ENCODE measurements around the gene HMGA1.

Gene HMGA1

DNA sequence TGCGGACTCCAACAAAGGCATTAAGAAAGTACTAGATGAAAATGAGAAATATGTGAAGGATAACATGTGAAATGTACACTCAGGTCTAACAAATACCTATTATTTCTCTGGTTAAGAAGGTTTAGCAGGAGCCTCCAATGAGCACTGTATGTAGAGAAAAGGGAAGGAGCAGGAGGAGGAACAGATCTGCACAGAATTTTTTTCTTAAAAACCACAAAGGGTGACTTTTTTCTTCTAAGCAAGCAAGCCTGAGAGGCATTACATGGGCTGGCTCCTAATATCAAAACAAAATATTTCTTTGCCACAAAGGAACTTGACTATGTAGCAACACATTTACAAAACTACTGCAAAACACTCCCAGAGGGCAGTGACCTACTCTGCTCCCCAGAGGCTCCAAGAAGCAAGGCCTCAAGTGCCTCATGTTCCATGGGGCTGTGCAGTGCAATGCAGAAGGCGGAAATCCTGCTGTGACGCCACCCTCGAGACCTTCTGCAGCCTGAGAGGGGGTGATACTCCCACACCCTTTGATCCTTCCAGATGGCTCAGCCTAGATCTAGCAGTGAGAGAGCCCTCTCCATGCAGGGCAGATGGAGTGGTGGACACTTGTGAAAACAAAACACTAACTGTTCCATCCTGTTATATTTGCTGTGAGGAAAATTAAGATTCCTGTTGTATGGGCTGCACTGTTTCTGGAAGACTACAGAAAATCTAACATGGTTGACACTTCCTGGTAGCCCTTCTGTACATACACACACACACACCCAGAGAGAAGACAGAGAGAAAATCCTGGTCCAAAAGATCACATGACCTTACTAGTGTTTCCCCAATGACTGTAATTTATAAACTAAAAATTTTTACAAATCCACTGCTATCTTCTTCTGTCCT is 48.1 kb downstream of the HMGA1 start:
- Histone ChIP-seq H3K27me3 (ENCODE audit: control insufficient read depth, insufficient read depth, low read length) (no peaks in the 10 kb centered on the region), H3K27ac (no peak overlapping the region), H3K9ac (no peak overlapping the region), H3K4me1 (no peaks in the 10 kb centered on the region), H3K4me2 (ENCODE audit: low read length) (no peak overlapping the region), H3K79me2 (no peaks in the 10 kb centered on the region), H3K9me3 (ENCODE audit: control insufficient read depth, low read length) (no peaks in the 10 kb centered on the region), H2AFZ (no peak overlapping the region), H3K36me3 (ENCODE audit: control insufficient read depth, insufficient read depth, low read length) (no peaks in the 10 kb centered on the region), H3K4me3 (ENCODE audit: low read depth, low read length) (no peak overlapping the region)
- TF ChIP-seq, protein P1, sequence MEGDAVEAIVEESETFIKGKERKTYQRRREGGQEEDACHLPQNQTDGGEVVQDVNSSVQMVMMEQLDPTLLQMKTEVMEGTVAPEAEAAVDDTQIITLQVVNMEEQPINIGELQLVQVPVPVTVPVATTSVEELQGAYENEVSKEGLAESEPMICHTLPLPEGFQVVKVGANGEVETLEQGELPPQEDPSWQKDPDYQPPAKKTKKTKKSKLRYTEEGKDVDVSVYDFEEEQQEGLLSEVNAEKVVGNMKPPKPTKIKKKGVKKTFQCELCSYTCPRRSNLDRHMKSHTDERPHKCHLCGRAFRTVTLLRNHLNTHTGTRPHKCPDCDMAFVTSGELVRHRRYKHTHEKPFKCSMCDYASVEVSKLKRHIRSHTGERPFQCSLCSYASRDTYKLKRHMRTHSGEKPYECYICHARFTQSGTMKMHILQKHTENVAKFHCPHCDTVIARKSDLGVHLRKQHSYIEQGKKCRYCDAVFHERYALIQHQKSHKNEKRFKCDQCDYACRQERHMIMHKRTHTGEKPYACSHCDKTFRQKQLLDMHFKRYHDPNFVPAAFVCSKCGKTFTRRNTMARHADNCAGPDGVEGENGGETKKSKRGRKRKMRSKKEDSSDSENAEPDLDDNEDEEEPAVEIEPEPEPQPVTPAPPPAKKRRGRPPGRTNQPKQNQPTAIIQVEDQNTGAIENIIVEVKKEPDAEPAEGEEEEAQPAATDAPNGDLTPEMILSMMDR (IDR thresholded peaks at IDR 0.05), result no peak

DNA sequence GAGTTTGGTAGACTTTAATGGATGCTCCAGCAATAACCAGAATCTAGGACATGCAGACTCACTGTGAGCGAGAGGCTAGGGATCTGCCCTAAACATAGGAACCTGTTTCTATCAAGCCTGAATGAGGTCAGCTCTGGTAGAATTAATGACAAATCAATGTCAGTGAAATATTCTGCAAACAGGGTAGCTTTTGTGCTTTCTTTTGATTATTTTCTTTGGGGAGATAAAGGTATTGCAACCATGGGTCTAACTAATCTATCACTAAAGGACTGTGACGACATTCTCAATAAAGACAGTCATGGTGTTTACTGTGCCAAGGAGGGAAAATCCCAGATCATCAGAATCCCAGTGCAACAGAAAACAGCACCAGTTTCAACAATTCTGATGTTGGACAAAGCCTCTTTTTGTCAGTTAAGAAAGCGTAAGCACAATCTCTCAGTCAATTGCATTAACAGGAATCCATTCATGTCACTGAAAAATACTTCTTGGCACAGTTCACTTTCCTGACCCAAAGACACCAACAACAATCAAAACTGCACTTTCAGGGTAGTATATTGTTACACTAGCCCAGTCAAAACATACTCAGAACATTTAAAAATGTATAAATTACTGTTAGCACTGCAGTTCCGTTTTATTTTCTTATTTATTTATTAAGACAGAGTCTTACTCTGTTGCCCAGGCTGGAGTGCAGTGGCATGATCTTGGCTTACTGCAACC is 48.9 kb downstream of the HMGA1 start:
- no peaks in the 10 kb centered on the region for H3K79me2 ChIP-seq
- no peak overlapping the region for H3K4me2 ChIP-seq (ENCODE audit: low read length)
- no peaks in the 10 kb centered on the region for H3K4me1 ChIP-seq
- H3K9ac ChIP-seq, result no peak overlapping the region
- H3K4me3 ChIP-seq (ENCODE audit: low read depth, low read length), result no peak overlapping the region
- H3K27ac ChIP-seq, result no peak overlapping the region
- H3K27me3 ChIP-seq (ENCODE audit: control insufficient read depth, insufficient read depth, low read length), result no peaks in the 10 kb centered on the region
- no peaks in the 10 kb centered on the region for H3K9me3 ChIP-seq (ENCODE audit: control insufficient read depth, low read length)
- H3K36me3 ChIP-seq (ENCODE audit: control insufficient read depth, insufficient read depth, low read length), result no peaks in the 10 kb centered on the region
- TF ChIP-seq, protein P1 (IDR thresholded peaks at IDR 0.05), result no peak
- H2AFZ ChIP-seq, result no peak overlapping the region

DNA sequence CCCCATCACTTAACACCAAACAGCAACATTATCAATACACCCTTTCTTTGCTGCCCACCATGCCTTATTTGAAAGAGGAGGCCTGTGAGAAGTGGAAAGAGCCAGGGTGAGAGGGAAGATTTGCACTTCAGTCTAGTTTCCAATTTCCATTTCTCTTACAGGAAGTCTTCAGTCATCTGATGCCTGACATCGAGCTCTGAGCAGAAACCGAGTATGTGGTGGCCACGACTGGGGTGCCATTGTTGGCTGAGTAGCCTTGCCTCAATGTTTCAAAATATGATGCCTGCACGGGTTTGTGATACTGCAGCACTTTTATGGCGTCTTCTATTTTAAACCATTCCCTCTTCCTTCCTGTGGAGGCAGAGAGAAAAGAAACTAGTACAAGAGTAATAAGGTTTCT is 51.9 kb downstream of the HMGA1 start:
- no peaks in the 10 kb centered on the region for H3K9me3 ChIP-seq (ENCODE audit: control insufficient read depth, low read length)
- no peak overlapping the region for H3K27ac ChIP-seq
- no peak overlapping the region for H3K9ac ChIP-seq
- no peak overlapping the region for H3K4me2 ChIP-seq (ENCODE audit: low read length)
- H3K36me3 ChIP-seq (ENCODE audit: control insufficient read depth, insufficient read depth, low read length), result no peaks in the 10 kb centered on the region
- no peak overlapping the region for H2AFZ ChIP-seq
- no peaks in the 10 kb centered on the region for H3K4me1 ChIP-seq
- TF ChIP-seq, protein P1 (IDR thresholded peaks at IDR 0.05), result no peak
- no peaks in the 10 kb centered on the region for H3K27me3 ChIP-seq (ENCODE audit: control insufficient read depth, insufficient read depth, low read length)
- no peak overlapping the region for H3K4me3 ChIP-seq (ENCODE audit: low read depth, low read length)
- no peaks in the 10 kb centered on the region for H3K79me2 ChIP-seq

DNA sequence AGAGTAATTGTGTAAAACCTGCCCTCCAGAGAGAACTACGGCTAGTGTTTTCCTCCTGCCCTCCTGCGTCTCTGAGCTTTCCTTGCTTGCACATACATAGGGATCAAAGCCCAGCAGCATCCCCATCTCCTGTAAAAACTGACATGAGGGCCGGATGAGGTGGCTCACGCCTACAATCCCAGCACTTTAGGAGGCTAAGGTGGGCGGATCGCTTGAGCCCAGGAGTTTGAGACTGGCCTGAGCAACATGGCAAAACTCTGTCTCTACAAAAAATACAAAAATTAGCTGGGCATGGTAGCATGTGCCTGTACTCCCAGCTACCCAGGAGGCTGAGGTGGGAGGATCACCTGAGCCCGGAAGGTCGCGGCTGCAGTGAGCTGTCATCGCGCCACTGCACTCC is 52.5 kb downstream of the HMGA1 start:
- H3K36me3 ChIP-seq (ENCODE audit: control insufficient read depth, insufficient read depth, low read length), result no peaks in the 10 kb centered on the region

More for the DNA sequence above, 52.5 kb downstream of the HMGA1 start:
- Histone ChIP-seq H3K4me1 (no peaks in the 10 kb centered on the region), H3K4me2 (ENCODE audit: low read length) (no peak overlapping the region), H3K27me3 (ENCODE audit: control insufficient read depth, insufficient read depth, low read length) (no peaks in the 10 kb centered on the region), H3K9ac (no peak overlapping the region), H3K4me3 (ENCODE audit: low read depth, low read length) (no peak overlapping the region), H3K79me2 (no peaks in the 10 kb centered on the region), H2AFZ (no peak overlapping the region), H3K9me3 (ENCODE audit: control insufficient read depth, low read length) (no peaks in the 10 kb centered on the region), H3K27ac (no peak overlapping the region)
- TF ChIP-seq, protein P1 (IDR thresholded peaks at IDR 0.05), result no peak

Data from parathyroid adenoma (tissue), 2 donors.